Immature natural killer cell (primary cell): ENCODE data around the gene RASSF5. TPM values are rescaled to one million over a fixed set of nuclear protein-coding genes. Genes with fewer than 3 reads are reported as not detected.
A peak's percentile ranks its signal among the peaks of the same experiment; 100 is the strongest.

Experiments
- DNase-seq, 3 donors: peaks; one replicate each; pipeline ENCODE4 v3.0.0; 2022; ENCODE audit warnings: mixed read lengths in 1 of 3
- H3K27ac Mint-ChIP-seq, 6 donors: one replicate each; pipeline ENCODE4 v1.8.0; 2020; ENCODE audit warnings: mixed read lengths in 6 of 6, mild to moderate bottlenecking in 5 of 6, inconsistent platforms in 4 of 6, moderate library complexity in 3 of 6
- H3K27me3 Mint-ChIP-seq, 3 donors: one replicate each; pipeline ENCODE4 v1.8.0; 2020 to 2021; ENCODE audit warnings: low read depth in 3 of 3, mild to moderate bottlenecking in 3 of 3, mixed read lengths in 3 of 3, moderate library complexity in 3 of 3, inconsistent platforms in 1 of 3
- H3K36me3 Mint-ChIP-seq, 3 donors: one replicate each; pipeline ENCODE4 v1.8.0; 2020; ENCODE audit warnings: mixed read lengths in 3 of 3, inconsistent platforms in 2 of 3, mild to moderate bottlenecking in 2 of 3
- H3K4me1 Mint-ChIP-seq, 2 donors: one replicate each; pipeline ENCODE4 v1.8.0; 2020; ENCODE audit warnings: inconsistent platforms in 2 of 2, mild to moderate bottlenecking in 2 of 2, mixed read lengths in 2 of 2, moderate library complexity in 1 of 2
- H3K4me3 Mint-ChIP-seq, 5 donors: one replicate each; pipeline ENCODE4 v1.8.0; 2020; ENCODE audit warnings: mild to moderate bottlenecking in 5 of 5, mixed read lengths in 5 of 5, inconsistent platforms in 3 of 5, moderate library complexity in 3 of 5
- H3K9me3 Mint-ChIP-seq, 6 donors: one replicate each; pipeline ENCODE4 v1.8.0; 2020; ENCODE audit warnings: mild to moderate bottlenecking in 6 of 6, mixed read lengths in 6 of 6, inconsistent platforms in 4 of 6, moderate library complexity in 3 of 6
- polyA plus RNA-seq, 3 donors: library from polyadenylated mRNA; unstranded; fragments of 300-500 nt; fragmentation: Illumina TruSeq; gene quantifications; one replicate each; pipeline ENCODE4 v1.2.3, GENCODE V29; 2021

The RASSF5 gene, protein sequence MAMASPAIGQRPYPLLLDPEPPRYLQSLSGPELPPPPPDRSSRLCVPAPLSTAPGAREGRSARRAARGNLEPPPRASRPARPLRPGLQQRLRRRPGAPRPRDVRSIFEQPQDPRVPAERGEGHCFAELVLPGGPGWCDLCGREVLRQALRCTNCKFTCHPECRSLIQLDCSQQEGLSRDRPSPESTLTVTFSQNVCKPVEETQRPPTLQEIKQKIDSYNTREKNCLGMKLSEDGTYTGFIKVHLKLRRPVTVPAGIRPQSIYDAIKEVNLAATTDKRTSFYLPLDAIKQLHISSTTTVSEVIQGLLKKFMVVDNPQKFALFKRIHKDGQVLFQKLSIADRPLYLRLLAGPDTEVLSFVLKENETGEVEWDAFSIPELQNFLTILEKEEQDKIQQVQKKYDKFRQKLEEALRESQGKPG
- 100 to 1,000 TPM; 218 to 459 (median 310) TPM for polyA plus RNA-seq

DNA sequence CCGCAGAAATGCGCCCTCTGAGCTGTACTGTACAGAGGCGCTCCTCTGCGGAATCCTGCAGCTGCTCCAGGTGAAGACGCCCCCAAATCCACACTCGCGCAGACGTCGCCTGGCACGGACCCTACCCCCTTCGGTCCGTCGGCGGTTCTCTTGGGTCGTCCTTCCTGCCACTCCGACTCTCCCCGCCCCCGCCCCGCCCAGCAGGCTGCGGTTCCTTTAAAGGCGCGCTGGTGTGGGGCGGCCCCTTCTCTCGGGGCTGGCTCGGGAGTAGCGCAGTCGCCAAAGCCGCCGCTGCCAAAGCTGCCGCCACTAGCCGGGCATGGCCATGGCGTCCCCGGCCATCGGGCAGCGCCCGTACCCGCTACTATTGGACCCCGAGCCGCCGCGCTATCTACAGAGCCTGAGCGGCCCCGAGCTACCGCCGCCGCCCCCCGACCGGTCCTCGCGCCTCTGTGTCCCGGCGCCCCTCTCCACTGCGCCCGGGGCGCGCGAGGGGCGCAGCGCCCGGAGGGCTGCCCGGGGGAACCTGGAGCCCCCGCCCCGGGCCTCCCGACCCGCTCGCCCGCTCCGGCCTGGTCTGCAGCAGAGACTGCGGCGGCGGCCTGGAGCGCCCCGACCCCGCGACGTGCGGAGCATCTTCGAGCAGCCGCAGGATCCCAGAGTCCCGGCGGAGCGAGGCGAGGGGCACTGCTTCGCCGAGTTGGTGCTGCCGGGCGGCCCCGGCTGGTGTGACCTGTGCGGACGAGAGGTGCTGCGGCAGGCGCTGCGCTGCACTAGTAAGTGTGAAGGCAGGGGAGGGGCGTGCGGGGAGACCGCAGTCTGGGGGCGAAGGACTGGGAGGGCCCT is at the start of gene RASSF5:
RASSF5 (plus strand) TSS at position 248 of the 846 bp plus-strand sequence; CDS start at position 320, 72 bp downstream.
- DNase-seq, result peak; percentile 79 to 83 (median 79)
- Mint-ChIP-seq H3K36me3 (no peaks in the 10 kb centered on the region), H3K9me3 (no peaks in the 10 kb centered on the region), H3K27me3 (peaks cover 11 to 15% (median 12%) of the 10 kb centered on the region in 3 donors), H3K4me1 (peaks cover 42 to 56% of the 10 kb centered on the region in 2 donors), H3K27ac (peak within 1 kb of the TSS in 5 of 6 donors; percentile 39 to 86 (median 77)), H3K4me3 (peak within 1 kb of the TSS; percentile 79 to 84 (median 83))

DNA sequence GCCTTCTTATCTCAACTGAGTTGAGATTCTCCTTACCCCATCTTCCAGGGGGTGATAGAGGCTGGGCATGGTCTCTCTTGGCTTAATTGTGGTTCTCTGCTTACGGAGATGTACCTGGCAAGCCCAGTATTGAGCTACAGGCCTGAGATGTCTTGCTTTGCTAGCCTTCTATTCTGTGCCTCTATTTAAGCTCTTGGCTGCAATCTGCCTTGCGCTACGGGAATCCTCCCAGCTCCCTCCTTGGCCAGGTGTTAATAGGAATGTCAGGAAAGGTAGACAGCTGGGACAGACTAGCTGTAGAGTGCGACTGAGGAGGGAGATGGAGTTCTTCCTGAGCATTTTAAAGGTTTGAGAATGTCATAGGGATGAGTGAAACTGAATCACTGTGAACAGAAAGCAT is 47.6 kb upstream of the RASSF5 start:
- H3K4me3 Mint-ChIP-seq, result no peak overlapping the region
- H3K36me3 Mint-ChIP-seq, result peaks cover 4 to 36% (median 13%) of the 10 kb centered on the region in 3 donors
- peak overlapping the region in 1 of 6 donors; percentile 54 for H3K27ac Mint-ChIP-seq
- no peaks in the 10 kb centered on the region for H3K9me3 Mint-ChIP-seq
- H3K4me1 Mint-ChIP-seq, result peaks cover 0 to 5% of the 10 kb centered on the region in 2 donors
- H3K27me3 Mint-ChIP-seq, result peaks cover 0 to 4% (median 2%) of the 10 kb centered on the region in 3 donors
- DNase-seq, result no peak

DNA sequence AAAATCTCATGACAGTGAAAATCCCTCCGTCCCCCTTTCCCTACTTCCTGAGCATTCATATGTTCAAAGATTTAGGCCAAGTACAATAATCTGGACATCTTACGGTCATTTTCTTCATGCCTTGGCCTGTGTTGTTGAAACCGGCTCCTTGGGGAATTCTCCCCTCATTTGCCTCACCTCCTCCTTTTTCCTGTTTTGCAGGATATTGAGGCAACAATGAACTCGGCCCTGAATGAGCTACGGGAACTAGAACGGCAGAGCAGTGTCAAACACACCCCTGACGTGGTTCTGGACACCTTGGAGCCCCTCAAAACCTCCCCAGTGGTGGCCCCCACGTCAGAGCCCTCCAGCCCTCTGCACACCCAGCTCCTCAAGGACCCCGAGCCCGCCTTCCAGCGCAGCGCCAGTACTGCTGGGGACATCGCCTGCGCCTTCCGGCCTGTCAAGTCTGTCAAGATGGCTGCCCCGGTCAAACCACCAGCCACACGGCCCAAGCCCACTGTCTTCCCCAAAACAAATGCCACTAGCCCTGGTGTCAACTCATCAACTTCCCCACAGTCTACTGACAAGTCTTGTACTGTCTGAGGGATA is 46.4 kb upstream of the RASSF5 start:
- Mint-ChIP-seq H3K36me3 (peaks cover 4 to 26% (median 8%) of the 10 kb centered on the region in 3 donors), H3K27ac (no peak overlapping the region), H3K4me1 (peaks cover 0 to 5% of the 10 kb centered on the region in 2 donors), H3K27me3 (peaks cover 0 to 2% (median 2%) of the 10 kb centered on the region in 3 donors), H3K4me3 (no peak overlapping the region), H3K9me3 (no peaks in the 10 kb centered on the region)
- no peak for DNase-seq

DNA sequence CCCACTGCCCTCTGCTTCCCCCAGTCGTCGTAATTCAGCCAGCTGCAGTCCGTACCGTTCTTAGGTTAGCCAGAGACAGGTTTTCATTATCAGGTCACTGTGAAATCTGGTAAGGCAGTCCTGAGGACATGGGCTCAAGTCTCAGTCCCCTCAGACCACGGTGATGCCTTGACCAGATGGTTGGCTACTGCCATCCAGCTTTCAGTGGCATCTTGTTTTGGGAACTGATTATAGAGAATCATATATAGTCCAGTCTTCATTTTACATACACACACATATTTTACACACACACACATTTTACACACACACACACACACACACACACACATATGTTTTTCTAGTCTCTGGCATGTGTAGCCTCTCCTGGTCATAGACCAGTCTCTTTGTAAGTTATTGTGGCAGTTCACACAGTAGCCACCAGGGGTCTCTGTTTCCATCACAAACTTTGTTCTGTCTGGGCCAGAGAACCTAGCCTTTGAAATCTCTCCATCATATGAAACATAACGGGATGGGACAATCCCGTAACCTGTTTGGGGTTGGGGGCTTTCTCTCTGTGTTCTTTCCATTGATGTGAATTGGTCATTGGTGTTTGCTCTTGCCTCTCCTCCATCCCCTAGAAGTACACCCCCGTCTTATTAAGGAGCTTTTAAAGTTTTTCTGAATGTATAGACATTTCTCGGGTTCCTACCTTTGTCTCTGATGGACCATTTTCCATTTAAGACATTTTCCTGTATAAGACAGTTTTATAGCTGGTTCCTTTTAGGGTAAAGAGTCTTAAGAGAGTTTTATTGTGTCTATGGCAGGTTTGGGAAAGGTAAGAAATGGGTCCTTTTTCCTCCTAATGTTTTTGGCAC is 45.5 kb upstream of the RASSF5 start:
- Mint-ChIP-seq H3K4me3 (no peak overlapping the region), H3K27me3 (peaks cover 2 to 7% (median 2%) of the 10 kb centered on the region in 3 donors), H3K27ac (peak overlapping the region in 2 of 6 donors; percentile 51 to 63)

DNA sequence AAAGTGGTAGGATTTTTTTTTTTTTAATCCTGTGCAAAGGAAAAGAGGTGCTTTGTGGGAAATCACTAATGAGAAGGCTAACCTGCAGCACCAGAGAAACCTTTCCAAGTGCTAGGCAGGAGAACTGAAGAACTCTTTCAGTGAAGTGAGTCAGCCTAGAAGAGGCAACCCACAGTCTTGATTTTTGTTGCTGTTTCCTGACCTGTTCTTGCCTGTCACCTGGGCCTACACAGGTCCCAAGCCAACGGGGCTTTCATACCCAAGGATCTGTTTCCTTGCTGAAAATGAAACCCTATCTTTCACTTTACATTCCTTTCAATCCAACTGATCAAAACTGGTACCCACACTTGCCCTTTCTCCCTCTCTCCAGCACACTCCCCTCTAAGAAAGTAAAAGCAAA is 44.2 kb upstream of the RASSF5 start:
- no peak overlapping the region for H3K4me3 Mint-ChIP-seq
- H3K27ac Mint-ChIP-seq, result no peak overlapping the region
- DNase-seq, result no peak
- no peaks in the 10 kb centered on the region for H3K9me3 Mint-ChIP-seq
- H3K4me1 Mint-ChIP-seq, result no peaks in the 10 kb centered on the region
- H3K27me3 Mint-ChIP-seq, result peaks cover 2 to 12% (median 5%) of the 10 kb centered on the region in 3 donors
- H3K36me3 Mint-ChIP-seq, result peaks cover 4 to 20% (median 8%) of the 10 kb centered on the region in 3 donors

More for the DNA sequence above, 45.5 kb upstream of the RASSF5 start:
- DNase-seq, result peak; percentile 52 to 60 (median 57)
- H3K36me3 Mint-ChIP-seq, result peaks cover 4 to 21% (median 8%) of the 10 kb centered on the region in 3 donors
- H3K9me3 Mint-ChIP-seq, result no peaks in the 10 kb centered on the region
- peaks cover 0 to 4% of the 10 kb centered on the region in 2 donors for H3K4me1 Mint-ChIP-seq

- Mint-ChIP-seq H3K27ac (no peak overlapping the region), H3K27me3 (peaks cover 2 to 12% (median 5%) of the 10 kb centered on the region in 3 donors), H3K9me3 (no peaks in the 10 kb centered on the region), H3K4me3 (no peak overlapping the region), H3K4me1 (no peaks in the 10 kb centered on the region), H3K36me3 (peaks cover 4 to 13% (median 8%) of the 10 kb centered on the region in 3 donors)
- DNase-seq, result no peak
These were observed 43.4 kb upstream of the RASSF5 start for GRCh38 chr1:206463911-206464310.

GRCh38 chr1:206464456-206464964 is 42.8 kb upstream of the RASSF5 start:
- H3K36me3 Mint-ChIP-seq, result peaks cover 4 to 8% (median 8%) of the 10 kb centered on the region in 3 donors
- no peaks in the 10 kb centered on the region for H3K9me3 Mint-ChIP-seq
- DNase-seq, result no peak
- peaks cover 2 to 12% (median 5%) of the 10 kb centered on the region in 3 donors for H3K27me3 Mint-ChIP-seq
- H3K4me1 Mint-ChIP-seq, result peaks cover 0 to 4% of the 10 kb centered on the region in 2 donors
- H3K4me3 Mint-ChIP-seq, result no peak overlapping the region
- H3K27ac Mint-ChIP-seq, result peak overlapping the region in 1 of 6 donors; percentile 3

DNA sequence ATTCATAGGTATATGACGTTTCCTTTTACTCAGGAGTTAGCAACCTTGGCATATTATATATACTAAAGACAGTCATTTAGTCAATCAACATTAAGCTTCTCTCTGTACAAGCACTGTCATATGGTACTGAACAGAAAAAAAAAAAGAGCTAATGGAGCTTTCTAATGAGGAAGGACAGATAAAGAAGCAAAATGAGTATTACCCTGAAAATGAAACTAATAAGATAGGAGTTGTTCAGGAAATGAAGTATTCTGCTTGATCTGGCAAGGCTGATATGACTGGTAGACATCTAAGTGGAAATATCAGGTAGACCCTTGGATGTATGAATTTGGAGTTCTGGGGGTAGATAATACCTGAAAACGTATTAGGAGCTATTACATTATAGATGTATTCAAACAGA is 41.4 kb upstream of the RASSF5 start:
- Mint-ChIP-seq H3K4me1 (peaks cover 14 to 17% of the 10 kb centered on the region in 2 donors), H3K4me3 (no peak overlapping the region), H3K27ac (no peak overlapping the region)

GRCh38 chr1:206466840-206467649 is 40.3 kb upstream of the RASSF5 start:
- Mint-ChIP-seq H3K27ac (no peak overlapping the region), H3K4me3 (peak overlapping the region in 1 of 5 donors; percentile 44), H3K4me1 (peaks cover 24 to 28% of the 10 kb centered on the region in 2 donors), H3K36me3 (no peaks in the 10 kb centered on the region), H3K9me3 (no peaks in the 10 kb centered on the region), H3K27me3 (peaks cover 8 to 12% (median 9%) of the 10 kb centered on the region in 3 donors)
- DNase-seq, result no peak

More for the DNA sequence above, 41.4 kb upstream of the RASSF5 start:
- Mint-ChIP-seq H3K27me3 (peaks cover 8 to 12% (median 11%) of the 10 kb centered on the region in 3 donors), H3K36me3 (peaks cover 3 to 4% (median 4%) of the 10 kb centered on the region in 3 donors), H3K9me3 (no peaks in the 10 kb centered on the region)
- DNase-seq, result no peak

DNA sequence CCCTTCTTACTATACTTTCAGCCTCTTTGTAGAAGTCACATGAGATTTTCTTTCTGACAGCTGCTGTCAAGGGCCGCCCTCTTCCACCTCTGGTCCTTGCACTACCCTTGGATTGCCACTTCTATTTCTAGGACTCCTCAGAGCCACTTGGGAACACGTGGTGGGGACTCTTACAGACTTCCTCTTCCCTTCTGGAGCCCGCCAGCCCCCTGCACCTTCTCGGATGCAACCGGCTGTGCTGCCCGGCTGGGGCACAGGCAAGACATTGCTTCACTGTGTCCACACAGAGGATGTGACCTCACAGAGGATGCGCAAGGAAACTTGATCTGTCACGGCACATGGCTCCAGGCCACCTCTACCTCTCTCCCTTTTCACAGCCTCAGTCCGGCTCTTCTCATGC is 39.4 kb upstream of the RASSF5 start:
- H3K9me3 Mint-ChIP-seq, result no peaks in the 10 kb centered on the region
- H3K36me3 Mint-ChIP-seq, result no peaks in the 10 kb centered on the region
- H3K4me1 Mint-ChIP-seq, result peaks cover 33 to 37% of the 10 kb centered on the region in 2 donors
- no peak for DNase-seq
- H3K27me3 Mint-ChIP-seq, result peaks cover 8 to 12% (median 9%) of the 10 kb centered on the region in 3 donors
- no peak overlapping the region for H3K27ac Mint-ChIP-seq
- no peak overlapping the region for H3K4me3 Mint-ChIP-seq

GRCh38 chr1:206468571-206468970 is 38.8 kb upstream of the RASSF5 start:
- Mint-ChIP-seq H3K36me3 (no peaks in the 10 kb centered on the region), H3K27ac (no peak overlapping the region), H3K4me1 (peaks cover 37 to 41% of the 10 kb centered on the region in 2 donors), H3K4me3 (peak overlapping the region in 3 of 5 donors; percentile 1 to 33 (median 28)), H3K9me3 (no peaks in the 10 kb centered on the region), H3K27me3 (peaks cover 6 to 12% (median 8%) of the 10 kb centered on the region in 3 donors)
- no peak for DNase-seq
